Ishikawa (cell line): ENCODE results near the gene NUP37.

Experiments used
- CEBPB ChIP-seq: IDR thresholded peaks from 2 replicates; pipeline ENCODE4 v1.6.1; 2012
- CREB1 ChIP-seq: IDR thresholded peaks from 2 replicates; pipeline ENCODE4 v1.6.1; 2012; ENCODE audit warnings: low read depth
- EGR1 ChIP-seq: IDR thresholded peaks from 2 replicates; pipeline ENCODE4 v1.6.1; 2012
- EP300 ChIP-seq: IDR thresholded peaks from 2 replicates; pipeline ENCODE4 v1.6.1; 2012; ENCODE audit warnings: borderline replicate concordance
- FOXM1 ChIP-seq: IDR thresholded peaks from 2 replicates; pipeline ENCODE4 v1.6.1; 2012; ENCODE audit warnings: low read depth, borderline replicate concordance
- MAX ChIP-seq: IDR thresholded peaks from 2 replicates; pipeline ENCODE4 v1.6.1; 2012
- NFIC ChIP-seq: IDR thresholded peaks from 2 replicates; pipeline ENCODE4 v1.6.1; 2012
- RAD21 ChIP-seq: IDR thresholded peaks from 2 replicates; pipeline ENCODE4 v1.6.1; 2012; ENCODE audit warnings: low read depth
- REST ChIP-seq: IDR thresholded peaks from 2 replicates; pipeline ENCODE4 v1.6.1; 2012; ENCODE audit warnings: low read depth, mild to moderate bottlenecking
- TAF1 ChIP-seq: IDR thresholded peaks from 2 replicates; pipeline ENCODE4 v1.6.1; 2012; ENCODE audit warnings: low read depth, mild to moderate bottlenecking
- TCF12 ChIP-seq: IDR thresholded peaks from 2 replicates; pipeline ENCODE4 v1.6.1; 2012; ENCODE audit warnings: low read depth
- TEAD4 ChIP-seq: IDR thresholded peaks from 2 replicates; pipeline ENCODE4 v1.6.1; 2012
- USF1 ChIP-seq: IDR thresholded peaks from 2 replicates; pipeline ENCODE4 v1.6.1; 2012
- YY1 ChIP-seq: IDR thresholded peaks from 2 replicates; pipeline ENCODE4 v1.6.1; 2012; ENCODE audit warnings: low read depth
- ZBTB7A ChIP-seq: IDR thresholded peaks from 2 replicates; pipeline ENCODE4 v1.6.1; 2012; ENCODE audit warnings: low read depth

The NUP37 gene

GRCh38 chr12:102119674-102120563 is at the start of gene NUP37, which contains the start of gene PARPBP:
Gene NUP37 (minus strand): TSS chr12:102120114. CDS start chr12:102118518, 1,596 bp downstream.
Gene PARPBP (plus strand): TSS chr12:102120183. CDS start chr12:102123889, 3,706 bp downstream.
- TF ChIP-seq FOXM1 (peak; percentile 98), NFIC (peak; percentile 23; the same call in 1 of the 2 replicates), YY1 (no peak), ZBTB7A (0 out of 2 replicates have a peak, but pooled peaks have one; percentile 49), TEAD4 (peak; percentile 64), USF1 (peak; percentile 33; the same call in 1 of the 2 replicates), EP300 (0 out of 2 replicates have a peak, but pooled peaks have one; percentile 56), RAD21 (no peak), CEBPB (no peak), CREB1 (0 out of 2 replicates have a peak, but pooled peaks have one; percentile 40), MAX (peak; percentile 85), EGR1 (no peak), REST (no peak), TAF1 (peak; percentile 92), TCF12 (peak; percentile 75)

GRCh38 chr12:102167821-102168604 is 48.1 kb upstream of the NUP37 start:
- TF ChIP-seq TCF12, result no peak
- TF ChIP-seq NFIC, result no peak
- TF ChIP-seq USF1, result no peak
- no peak for TF ChIP-seq CREB1
- no peak for TF ChIP-seq TAF1
- TF ChIP-seq TEAD4, result no peak
- TF ChIP-seq FOXM1, result no peak
- TF ChIP-seq EP300, result no peak
- TF ChIP-seq REST, result no peak
- no peak for TF ChIP-seq EGR1
- no peak for TF ChIP-seq ZBTB7A
- no peak for TF ChIP-seq MAX
- TF ChIP-seq CEBPB, result no peak
- TF ChIP-seq RAD21, result no peak

GRCh38 chr12:102163383-102163782 is 43.5 kb upstream of the NUP37 start:
- no peak for TF ChIP-seq TAF1

GRCh38 chr12:102144221-102144620 is 24.3 kb upstream of the NUP37 start:
- TF ChIP-seq CEBPB, result no peak
- TF ChIP-seq MAX, result no peak
- no peak for TF ChIP-seq ZBTB7A
- no peak for TF ChIP-seq TCF12
- TF ChIP-seq RAD21, result no peak
- TF ChIP-seq TEAD4, result no peak
- TF ChIP-seq TAF1, result no peak

- TF ChIP-seq TAF1 (no peak), MAX (peak; percentile 52; the same call in 1 of the 2 replicates), RAD21 (no peak)
Observed at GRCh38 chr12:102120886-102121285, 972 bp upstream of the NUP37 start.
